CD4-positive, alpha-beta T cell treated with Interleukin-6 at 100 ng/mL for 8 hours (primary cell): Measurements from ENCODE around the gene SKIDA1.

Source experiments
- DNase-seq: peaks from one replicate; pipeline ENCODE4 v3.0.0-alpha.2; 2020; ENCODE audit warnings: mixed read lengths, low spot score

SKIDA1 gene

DNA sequence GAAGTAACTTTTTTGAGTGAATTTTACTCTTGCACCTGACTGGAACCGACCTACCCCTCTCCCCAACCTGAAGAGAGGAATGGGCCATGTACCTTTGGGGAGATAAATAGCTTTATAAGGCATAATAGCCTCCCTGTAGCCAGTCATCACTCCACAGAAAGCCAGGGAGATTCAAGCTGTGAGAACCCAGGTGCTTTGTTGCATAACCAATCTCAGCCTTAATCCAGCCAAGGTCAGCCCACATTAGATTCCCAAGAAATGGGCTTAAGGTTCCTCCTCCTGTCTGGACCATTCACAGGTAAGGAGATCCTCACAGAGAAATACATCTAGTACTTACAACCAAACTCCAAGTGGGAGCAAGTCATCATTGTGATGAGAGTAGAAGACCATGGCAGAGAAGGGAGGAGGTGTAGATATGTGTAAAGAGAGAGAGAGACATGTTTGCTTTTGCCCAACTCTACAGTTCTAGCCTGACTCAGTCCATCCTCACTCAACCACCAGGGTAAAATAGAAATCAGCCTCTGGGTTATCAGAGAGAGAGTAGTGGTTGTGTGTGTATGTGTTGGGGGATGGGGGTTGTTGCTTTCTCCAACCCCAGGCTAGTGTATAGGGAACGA, 23.6 kb downstream of the SKIDA1 start:
- DNase-seq = no peak

DNA sequence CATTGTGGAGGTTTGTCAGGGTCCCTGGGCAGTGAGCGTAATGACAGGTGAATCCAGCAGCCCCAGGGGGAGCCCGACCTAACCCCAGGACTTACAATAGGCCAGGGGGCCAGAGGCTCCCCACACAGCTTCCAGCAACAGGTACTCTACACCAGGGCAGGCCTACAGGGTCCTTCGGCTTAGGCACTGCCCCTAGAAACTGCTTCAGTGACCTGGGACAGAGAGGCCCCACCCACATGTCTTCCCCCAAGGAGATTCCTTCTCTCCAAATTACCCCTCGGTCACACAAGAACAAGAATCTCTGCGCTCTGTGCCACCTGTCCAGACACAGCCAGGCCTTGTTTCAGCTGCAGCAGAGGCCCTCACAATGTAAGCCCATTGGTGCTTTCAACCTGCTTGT, 24.4 kb downstream of the SKIDA1 start:
- no peak for DNase-seq

DNA sequence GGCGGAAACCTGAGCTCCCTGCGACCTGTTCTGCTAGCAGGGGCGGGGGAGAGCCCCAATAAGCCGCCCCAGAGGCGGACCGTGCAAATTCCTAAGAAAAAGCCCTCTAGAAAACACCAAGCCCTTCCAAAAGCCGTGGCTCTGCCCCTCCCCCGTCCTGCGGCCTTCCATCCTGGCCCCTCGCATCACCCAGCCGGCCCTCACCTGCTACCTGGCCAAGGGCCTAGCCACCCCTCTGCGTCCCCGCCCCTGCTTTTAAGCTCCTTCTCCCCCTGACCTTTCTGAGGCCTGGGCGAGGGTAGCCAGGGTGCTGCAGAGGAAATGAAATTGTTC, 24.9 kb downstream of the SKIDA1 start:
- no peak for DNase-seq

DNA sequence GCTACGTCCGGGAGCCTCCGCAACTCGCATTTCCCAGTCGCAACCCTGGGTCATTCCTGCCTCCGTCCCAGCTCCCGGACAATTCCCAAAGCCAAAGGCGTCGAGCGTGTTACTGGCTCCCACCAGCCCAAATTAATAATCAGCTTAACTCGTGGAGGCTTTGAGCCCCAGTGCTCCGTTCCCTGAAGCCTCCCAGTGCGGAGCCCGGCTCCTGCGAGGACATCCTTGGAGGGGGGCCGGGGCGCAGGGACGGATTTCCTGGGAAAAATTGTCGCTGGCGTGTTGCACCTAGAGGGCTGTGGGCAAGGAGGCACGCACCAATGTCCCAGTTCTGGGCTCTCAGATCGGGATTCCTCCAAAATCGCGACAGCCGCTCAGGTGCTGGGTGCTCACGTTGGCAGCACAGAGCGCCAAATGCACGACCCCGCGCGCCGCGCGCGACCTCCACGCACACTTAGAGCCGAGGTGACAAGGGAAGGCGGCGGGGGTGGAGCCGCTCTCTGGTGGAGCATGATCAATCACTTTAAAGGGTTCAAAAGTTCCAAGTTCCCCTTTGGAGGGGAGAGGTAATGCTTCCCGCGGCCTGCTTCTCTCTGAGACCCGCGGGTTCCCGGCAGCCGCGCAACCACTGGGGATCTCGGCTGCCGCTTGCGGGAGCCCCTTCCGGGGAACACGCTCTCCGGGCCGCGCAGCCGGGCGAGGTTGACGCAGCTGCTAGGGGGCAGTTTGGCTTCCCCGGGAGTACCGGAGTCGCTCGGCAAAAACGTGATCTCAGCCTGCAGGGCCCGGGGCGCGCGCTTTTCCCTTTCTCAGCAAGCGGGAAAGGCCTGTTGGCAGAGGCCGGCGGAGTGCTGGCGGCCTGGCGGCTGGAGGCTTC, 25.5 kb downstream of the SKIDA1 start:
- no peak for DNase-seq

DNA sequence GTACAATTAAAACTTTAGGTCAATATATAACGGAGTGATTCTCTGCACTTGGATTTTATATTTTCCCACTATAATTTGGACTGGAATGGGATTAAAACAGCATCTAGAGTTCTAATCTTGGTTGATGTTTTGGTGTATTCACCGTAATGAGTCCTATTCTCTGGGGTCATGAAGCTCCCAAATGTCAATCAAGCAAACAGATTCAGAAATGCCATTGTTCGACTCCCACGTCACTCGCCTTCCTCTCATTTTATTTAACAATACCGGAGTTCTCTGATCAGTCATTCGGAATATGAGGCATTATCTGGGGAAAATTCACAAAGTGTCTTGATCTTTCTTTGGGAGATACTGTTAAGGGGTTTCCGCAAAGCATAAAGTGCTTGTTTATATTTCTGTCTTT, 26.5 kb downstream of the SKIDA1 start:
- no peak for DNase-seq

DNA sequence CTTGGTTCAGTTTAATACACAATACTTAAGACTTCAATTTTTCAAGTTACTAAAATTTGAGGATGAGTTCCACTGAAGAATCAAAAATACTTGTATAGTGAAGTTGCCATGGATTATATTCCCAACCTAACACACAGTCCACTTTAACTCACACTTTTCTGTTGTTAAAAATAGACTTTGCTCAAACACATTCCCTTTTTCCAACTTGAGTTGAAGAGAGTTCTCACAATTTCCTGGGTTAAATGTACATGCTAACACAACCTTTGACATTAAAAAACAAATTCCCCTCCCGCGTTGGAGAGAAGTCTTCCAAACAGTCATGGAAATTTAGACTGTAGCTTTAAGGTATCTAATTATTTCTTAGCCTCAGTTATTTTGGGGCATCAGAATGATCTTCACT, 27.1 kb downstream of the SKIDA1 start:
- DNase-seq = no peak

DNA sequence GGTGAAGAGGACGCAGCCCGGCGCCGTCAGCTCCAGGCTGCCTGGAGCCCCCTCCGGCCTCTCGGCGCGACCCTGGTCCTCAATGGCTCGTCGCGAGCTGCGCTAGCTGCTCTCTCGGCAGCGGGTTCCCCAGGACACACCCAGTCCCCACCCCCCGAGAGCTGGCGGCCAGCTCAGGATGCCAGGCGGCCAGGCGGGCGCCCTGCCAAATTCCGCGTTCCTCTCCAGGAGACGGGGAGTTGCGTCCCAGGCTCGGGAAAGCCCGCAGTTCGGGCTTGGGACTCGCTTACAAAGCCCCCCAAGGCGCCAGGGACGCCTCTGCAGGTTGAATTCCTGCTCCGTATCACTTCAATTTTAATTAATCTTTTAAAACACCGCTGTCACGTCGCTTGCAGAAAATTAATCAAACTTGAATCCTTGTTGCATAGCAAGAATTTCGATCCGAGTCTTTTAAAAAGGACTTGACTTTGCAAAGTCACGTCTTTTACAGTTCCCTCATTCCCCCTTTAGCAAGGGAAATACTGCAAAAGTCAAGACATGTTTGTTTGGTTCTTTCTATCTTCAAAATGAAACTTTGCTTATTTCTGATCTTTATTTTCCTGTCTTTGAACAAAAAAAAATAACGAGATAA, 28.2 kb downstream of the SKIDA1 start:
- no peak for DNase-seq

DNA sequence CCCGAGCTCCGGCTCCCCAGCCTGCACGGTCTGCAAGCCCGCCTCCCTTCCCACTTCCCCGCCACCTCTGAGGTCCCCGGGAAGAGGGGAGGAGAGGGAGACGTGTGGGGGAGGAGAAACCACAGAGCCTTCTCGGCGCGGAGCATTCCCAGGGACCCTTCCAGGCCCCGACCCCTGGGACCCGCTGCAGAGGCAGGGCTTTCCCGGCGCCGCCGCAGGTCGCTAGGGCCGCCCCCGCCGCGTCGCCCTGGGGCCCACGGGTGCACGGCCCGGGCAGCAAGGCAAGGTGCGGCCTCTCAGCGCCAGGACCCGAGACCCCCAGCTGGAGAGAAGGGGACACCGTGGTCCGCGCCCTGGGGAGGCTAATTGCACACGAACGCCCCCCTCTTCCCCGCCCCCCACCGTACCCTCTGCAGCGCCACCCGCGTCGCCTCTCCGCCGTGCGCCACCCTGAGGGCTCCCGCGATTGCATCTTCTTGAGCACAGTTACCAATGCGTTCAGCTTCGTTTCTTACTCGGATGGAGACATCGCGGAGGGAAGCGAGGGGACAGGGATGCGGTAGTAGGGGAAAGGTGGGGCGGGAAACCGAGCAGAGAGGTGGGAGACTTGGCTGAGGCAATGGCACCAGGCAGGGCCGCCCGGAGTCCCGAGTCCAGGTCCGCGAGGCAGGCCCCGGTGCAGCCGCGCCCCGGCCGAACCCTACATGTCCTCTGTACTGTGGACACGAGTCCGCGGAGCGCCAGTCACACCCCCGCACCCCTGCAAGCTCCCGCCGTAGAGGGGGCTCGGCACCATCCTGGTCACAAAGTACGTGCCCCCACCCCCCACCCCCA, 28.9 kb downstream of the SKIDA1 start:
- peak; percentile 39 for DNase-seq

DNA sequence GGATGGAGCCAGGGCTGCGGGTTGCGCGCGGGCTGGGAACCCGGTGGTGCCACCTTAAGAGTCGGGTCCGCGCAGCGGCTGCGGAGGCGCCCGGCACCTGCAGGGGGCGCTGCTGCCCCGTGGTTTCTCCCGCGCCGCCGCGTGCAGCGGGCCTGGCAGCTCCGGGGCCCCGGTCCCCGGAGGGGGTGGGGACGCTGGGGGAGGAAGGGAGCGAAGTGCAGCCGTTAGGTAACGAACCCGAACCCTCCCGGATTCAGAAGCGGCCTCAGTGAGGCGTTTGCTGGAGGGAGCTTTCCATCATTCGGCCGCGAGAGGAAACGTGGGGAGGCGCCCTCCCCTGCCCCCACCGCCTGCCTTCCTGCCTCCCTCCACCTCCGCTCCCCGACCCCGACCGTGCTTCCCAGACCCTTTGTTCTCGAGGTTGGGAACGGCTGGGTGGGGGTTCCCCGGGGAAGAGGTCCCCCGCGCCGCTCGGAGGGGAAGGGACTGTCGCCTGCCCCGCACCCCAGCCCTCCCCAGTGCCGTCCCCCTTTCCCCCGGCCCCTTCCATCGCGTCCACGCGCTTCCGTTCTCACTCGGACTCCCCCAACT, 29.6 kb downstream of the SKIDA1 start:
- DNase-seq = peak; percentile 82

DNA sequence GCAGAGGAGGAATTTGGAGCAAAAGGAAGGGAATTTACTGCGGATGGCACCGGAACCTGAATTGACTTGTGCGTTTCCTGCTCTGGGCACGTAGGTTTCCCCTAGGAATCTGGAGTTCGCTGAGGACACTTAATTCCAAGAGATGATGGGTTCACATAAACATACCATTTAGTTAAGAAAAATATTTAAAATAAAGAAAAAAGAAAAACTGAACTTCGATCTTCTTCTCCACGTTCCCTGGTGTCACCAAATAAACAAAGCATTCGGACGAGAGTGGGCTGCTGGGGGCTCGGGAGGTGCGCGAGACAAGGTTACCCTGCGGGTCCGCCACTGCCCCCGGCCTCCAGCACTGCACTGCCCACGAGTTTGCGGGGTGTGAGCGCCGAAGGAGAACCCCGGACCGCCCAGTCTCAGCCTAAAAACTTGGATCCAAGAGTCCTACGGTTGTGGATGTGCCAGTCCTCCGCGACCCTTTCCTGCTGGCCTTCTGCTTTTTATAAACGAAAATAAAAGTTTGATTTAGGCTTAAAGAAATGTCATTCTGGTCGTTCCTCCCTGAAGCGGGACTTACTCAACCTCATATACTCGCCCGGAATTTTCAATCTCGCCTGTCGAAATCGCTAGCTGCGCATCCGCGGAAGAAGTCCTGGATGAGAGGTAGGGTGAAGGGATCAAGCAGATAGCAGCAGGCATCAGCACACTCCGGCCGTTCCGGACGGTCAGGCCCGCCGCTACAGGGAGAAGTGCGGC, 30.3 kb downstream of the SKIDA1 start:
- DNase-seq = no peak

DNA sequence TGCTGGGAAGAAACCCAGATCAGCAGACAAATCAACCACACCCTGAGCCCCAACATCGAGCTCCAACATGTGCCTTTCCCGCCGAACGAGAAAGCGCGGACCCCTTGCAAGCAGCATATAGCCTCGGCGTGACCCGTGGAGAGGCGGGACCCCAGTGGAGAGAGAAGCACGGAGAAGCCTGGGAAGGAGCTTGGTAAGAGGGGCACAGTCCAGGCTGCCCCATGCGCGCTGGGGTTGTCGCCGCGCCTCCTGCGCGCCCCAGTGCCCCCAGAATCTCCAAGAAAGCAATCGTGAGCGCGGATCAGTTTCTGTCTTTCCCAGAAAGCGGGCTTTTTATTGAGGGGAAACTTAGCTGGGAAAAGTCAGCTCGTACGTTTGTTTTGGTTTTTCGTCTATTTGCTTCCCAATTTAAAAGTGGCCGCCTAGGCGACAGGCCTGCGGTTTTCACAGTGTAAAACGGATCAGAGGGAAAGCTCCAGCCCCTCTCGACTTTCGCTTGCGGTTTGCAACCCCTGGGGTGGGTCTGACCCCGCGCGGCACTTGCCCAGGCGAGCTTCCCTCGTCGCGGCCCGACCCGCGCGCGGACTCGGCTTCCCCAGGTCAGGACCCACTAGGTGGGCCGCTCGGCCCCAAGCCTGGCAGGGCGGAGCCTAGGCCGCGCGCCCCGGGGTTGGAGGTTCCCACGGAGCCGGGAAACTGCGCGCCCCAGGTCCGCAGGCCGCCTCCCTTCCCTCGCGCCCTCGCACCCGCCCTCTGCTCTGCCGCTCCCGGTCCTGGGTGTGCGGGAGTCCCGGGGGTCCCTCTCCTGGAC, 31.1 kb downstream of the SKIDA1 start:
- no peak for DNase-seq

DNA sequence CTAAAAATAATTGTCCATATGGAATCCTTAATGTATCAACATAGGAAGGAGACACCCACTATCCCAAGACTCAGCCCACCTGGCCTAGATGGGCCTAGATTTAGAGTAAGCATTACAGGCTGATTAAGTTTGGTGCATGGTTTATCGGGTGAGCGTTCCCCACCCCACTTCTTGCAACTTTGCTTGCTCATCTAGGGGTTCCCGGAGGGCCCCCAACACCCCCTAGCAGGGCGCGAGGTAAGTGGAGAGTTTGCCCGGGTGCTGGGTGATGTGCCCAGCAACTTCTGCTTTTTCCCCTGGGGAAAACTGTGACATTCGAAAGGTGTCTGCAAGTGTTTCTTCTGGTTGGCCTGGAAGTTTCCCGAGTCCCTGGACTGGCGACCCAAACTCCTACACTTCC, 31.7 kb downstream of the SKIDA1 start:
- no peak for DNase-seq

DNA sequence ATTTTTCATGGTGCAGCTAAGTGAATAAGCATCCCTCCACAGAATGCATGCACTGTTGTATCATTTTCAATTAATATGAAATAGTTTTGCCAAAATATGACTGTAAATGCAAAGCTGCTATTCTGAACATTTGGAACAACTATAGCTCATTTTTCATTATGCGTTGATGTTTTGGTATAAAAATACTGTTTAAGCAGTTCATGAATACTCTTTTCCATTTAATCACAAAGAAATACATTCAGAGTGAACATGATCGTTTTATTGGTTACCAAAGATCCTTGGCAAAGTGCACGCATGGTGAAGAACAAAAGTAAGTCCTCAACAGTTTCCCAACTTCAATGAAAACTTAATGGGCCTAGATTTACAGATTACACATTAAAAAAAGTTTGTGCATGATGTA, 33.1 kb downstream of the SKIDA1 start:
- DNase-seq = no peak

DNA sequence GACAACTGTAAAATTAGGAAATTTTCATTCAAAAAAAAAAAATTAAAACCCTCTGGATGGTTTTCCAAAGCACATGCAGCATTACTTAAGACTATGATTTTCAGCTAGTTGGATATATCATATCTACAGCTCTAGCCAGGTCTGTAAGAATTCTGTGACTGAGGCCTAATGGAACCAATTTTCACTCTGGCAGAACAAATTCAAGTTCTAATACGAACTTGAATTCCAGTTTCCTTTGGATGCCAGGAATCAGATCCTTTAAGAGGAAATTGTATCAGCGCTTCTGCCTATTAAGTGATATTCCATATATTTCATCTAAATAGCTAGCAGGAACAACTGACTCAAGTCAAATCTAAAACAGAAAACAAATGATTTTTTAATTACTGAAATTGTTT, 34.8 kb downstream of the SKIDA1 start:
- no peak for DNase-seq

DNA sequence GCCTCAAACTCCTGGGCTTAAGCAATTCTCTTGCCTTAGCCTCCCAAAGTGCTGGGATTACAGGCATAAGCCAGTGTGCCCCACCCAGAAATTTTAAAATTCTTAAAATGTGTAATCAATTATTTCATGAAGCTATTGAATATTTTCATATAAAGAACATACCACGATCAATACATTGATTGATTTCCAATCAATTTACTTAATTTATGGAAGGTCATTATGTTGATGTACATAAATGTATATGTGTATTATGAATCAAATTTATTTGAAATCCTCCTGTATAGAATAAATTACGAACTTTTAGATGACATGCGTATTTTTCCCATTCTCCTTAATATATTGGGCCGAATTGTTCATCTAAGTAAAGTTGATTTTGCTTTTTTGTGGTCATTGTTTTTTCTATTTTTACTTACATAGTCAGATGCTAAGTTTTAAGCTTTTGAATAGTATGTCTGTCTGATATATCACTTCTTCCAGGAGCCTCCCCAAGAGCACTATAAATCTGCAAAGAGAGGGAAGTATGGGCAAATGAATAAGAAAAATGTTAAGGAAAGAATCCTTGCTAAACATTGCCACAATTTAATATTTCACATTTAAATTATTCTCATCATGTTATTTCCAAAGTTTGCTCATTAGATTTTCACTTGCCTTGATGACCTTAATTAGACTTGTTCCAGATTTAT, 35.3 kb downstream of the SKIDA1 start:
- no peak for DNase-seq

DNA sequence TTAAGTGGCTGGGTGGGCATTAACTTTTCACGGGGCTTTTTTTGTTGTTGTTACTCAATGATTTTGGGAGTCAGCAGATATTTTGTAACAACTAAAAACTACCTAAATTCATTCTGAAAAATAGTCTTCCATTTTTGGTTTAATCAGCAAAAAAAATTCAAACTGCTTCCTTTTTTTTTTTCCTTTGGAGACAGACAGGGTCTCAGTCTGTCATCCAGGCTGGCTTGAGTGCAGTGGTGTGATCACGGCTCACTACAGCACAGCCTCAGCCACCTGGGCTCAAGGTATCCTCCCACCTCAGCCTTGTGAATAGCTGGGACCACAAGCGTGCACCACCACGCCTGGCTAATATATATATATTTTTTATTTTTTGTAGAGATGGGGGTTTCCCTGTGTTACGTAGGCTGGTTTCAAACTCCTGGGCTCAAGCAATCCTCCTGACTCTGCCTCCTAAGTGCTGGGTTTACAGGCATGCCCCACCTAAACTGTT, 36.5 kb downstream of the SKIDA1 start:
- DNase-seq = no peak

DNA sequence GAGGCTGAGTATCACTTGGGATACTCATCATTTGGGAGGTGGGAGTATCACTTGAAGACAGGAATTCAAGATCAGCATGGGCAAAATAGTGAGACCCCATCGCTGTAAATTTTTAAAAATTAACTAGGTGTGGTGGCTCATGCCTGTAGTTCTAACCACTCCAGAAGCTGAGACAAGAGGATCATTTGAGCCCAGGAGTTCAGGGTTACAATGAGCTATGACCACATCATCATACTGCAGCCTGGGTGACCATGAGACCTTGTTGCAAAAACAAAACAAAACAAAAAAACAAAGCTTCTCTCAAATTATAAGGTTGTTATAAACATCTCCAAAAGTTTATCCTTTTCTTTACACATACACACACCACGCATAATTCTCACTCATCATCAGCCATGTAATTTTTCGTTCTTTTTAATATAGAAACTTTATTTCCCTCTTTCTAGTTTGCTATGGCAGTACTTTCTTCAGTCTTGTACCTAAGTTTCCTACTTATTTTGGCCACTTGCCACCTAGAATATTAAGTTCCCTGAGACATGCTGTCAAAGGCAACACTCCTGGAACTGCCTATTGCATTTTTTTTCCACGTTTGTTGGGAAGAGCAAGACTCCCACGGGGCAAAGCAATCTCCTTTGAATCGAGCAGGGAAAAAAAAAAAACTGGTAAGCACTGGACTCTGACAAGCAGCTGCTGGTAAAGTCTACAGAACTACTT, 37.1 kb downstream of the SKIDA1 start:
- no peak for DNase-seq

DNA sequence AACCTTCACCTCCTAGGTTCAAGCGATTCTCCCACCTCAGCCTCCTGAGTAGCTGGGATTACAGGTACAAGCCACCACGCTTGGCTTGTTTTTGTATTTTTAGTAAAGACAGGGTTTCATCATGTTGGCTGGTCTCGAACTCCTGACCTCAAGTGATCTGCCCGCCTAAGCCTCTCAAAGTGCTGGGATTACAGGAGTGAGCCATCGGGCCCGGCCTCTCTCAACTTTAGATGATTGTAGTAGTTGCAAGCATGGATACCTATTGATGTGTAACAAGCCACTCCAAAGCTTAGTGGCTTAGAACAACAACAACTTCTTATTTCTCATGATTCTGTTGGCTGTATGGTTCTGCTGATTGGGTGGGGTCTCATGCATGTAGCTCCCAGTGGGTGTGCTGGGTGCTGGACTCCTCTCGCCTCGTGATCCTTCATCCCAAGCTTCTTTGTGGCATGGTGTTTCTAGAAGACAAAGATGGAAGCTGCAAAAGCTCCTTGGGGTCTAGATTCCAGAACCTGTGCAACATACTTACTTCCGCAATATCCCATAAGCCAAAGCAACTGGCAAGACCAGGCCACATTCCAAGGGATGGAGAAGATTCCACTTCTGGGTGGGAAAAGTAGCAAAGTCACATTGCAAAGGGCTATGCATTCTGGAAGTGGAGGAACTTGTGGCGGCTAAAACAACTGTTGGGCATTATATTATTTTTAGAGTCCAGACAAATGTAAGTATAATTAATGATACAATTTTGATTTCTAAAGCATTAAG, 37.9 kb downstream of the SKIDA1 start:
- DNase-seq = no peak
